HG03442 (cell line): ENCODE data around the gene SLC29A3.

Source experiments
- ATAC-seq: cut with Tn5 transposase; IDR thresholded peaks from one replicate; pipeline ENCODE4 v1.9.1; 2021; ENCODE audit warnings: mild to moderate bottlenecking, moderate library complexity; ENCODE audit not compliant: unreplicated experiment

Gene SLC29A3

GRCh38 chr10:71368176-71368575 lies 49.1 kb downstream of the SLC29A3 start:
- ATAC-seq: no peak

GRCh38 chr10:71368643-71369042 lies 49.6 kb downstream of the SLC29A3 start:
- ATAC-seq: no peak

GRCh38 chr10:71369602-71370001 lies 50.5 kb downstream of the SLC29A3 start:
- no peak for ATAC-seq

- no peak for ATAC-seq
Measured at GRCh38 chr10:71370031-71370430, 51.0 kb downstream of the SLC29A3 start.

GRCh38 chr10:71371750-71372166 lies 52.7 kb downstream of the SLC29A3 start:
- peak; percentile 57 for ATAC-seq

GRCh38 chr10:71372882-71373495 lies 53.9 kb downstream of the SLC29A3 start:
- no peak for ATAC-seq

- ATAC-seq: no peak
Measured at GRCh38 chr10:71374481-71375233, 55.6 kb downstream of the SLC29A3 start.

GRCh38 chr10:71375952-71376351 lies 56.9 kb downstream of the SLC29A3 start:
- no peak for ATAC-seq

GRCh38 chr10:71378336-71379117 lies 59.5 kb downstream of the SLC29A3 start:
- ATAC-seq: no peak

- no peak for ATAC-seq
Measured at GRCh38 chr10:71379118-71379766, 60.2 kb downstream of the SLC29A3 start.

GRCh38 chr10:71380841-71381240 lies 61.8 kb downstream of the SLC29A3 start:
- no peak for ATAC-seq

GRCh38 chr10:71381611-71382010 lies 62.6 kb downstream of the SLC29A3 start:
- no peak for ATAC-seq

- no peak for ATAC-seq
Measured at GRCh38 chr10:71382028-71382427, 63.0 kb downstream of the SLC29A3 start.

GRCh38 chr10:71382757-71383156 lies 63.7 kb downstream of the SLC29A3 start:
- ATAC-seq: no peak

- no peak for ATAC-seq
Measured at GRCh38 chr10:71383972-71384687, 65.1 kb downstream of the SLC29A3 start.

- no peak for ATAC-seq
Measured at GRCh38 chr10:71388171-71388570, 69.1 kb downstream of the SLC29A3 start.

- ATAC-seq: no peak
Measured at GRCh38 chr10:71388583-71389310, 69.7 kb downstream of the SLC29A3 start.

- ATAC-seq: no peak
Measured at GRCh38 chr10:71389768-71390460, 70.9 kb downstream of the SLC29A3 start.

GRCh38 chr10:71390461-71390835 lies 71.4 kb downstream of the SLC29A3 start:
- no peak for ATAC-seq
